ENCODE data around the gene STIL. TPM values are rescaled to one million over a fixed set of nuclear protein-coding genes. Genes with fewer than 3 reads are reported as not detected.

The STIL gene
- total RNA-seq, 1 experiment from 2014 or later: 29.7 TPM

- H3K27me3 Mint-ChIP-seq (ENCODE audit: low read depth): peaks cover 72% of the 10 kb centered on the region
- peaks cover 5% of the 10 kb centered on the region for H3K9me3 Mint-ChIP-seq
- H3K4me1 Mint-ChIP-seq: peaks cover 36% of the 10 kb centered on the region
- CTCF ChIA-PET: interaction anchor here (0.6 to 3.3 kb wide), 5 partner anchors 14 to 230 kb away, joined by 3 to 26 read pairs (median 3); partner anchors contain the start of gene FOXD2
- TF ChIP-seq USF1 (CRISPR knock-in tag; IDR thresholded peaks at IDR 0.05) (no peak), MAX (CRISPR knock-in tag; IDR thresholded peaks at IDR 0.05) (no peak), IRF2 (CRISPR knock-in tag; IDR thresholded peaks at IDR 0.05; ENCODE audit: borderline replicate concordance, low read depth) (no peak), PRDM15 (CRISPR knock-in tag; IDR thresholded peaks at IDR 0.05) (no peak), NR1H2 (CRISPR knock-in tag; IDR thresholded peaks at IDR 0.05) (no peak), ZNF396 (CRISPR knock-in tag; IDR thresholded peaks at IDR 0.05; ENCODE audit: borderline replicate concordance) (no peak), ETV6 (CRISPR knock-in tag; IDR thresholded peaks at IDR 0.05) (no peak), CREM (CRISPR knock-in tag; IDR thresholded peaks at IDR 0.05) (no peak), MLX (CRISPR knock-in tag; IDR thresholded peaks at IDR 0.05) (no peak), E2F1 (CRISPR knock-in tag; IDR thresholded peaks at IDR 0.05) (no peak), RORB (CRISPR knock-in tag; IDR thresholded peaks at IDR 0.05) (no peak), RELA (CRISPR knock-in tag; IDR thresholded peaks at IDR 0.05; ENCODE audit: borderline replicate concordance) (no peak), AR (CRISPR knock-in tag; IDR thresholded peaks at IDR 0.05) (no peak), NFATC4 (CRISPR knock-in tag; IDR thresholded peaks at IDR 0.05) (no peak), NFYB (CRISPR knock-in tag; conservative IDR thresholded peaks at IDR 0.05; ENCODE audit: low read depth) (no peak), SMAD4 (CRISPR knock-in tag; IDR thresholded peaks at IDR 0.05) (no peak), PREB (CRISPR knock-in tag; IDR thresholded peaks at IDR 0.05; ENCODE audit: borderline replicate concordance) (no peak), ZNF423 (CRISPR knock-in tag; IDR thresholded peaks at IDR 0.05) (no peak)
- no peak overlapping the region for H3K27ac Mint-ChIP-seq
- H3K36me3 Mint-ChIP-seq: no peaks in the 10 kb centered on the region
- peak; percentile 2; the same call in 1 of the 2 replicates for ATAC-seq
- H3K4me3 Mint-ChIP-seq: peak overlapping the region; percentile 52
- DNase-seq (ENCODE audit: low spot score): no peak
- POLR2A ChIA-PET: no interaction called here
Measured at GRCh38 chr1:47207803-47208373, 106.1 kb downstream of the STIL start.
